ENCODE measurements around the gene THSD4. TPM values are rescaled to one million over a fixed set of nuclear protein-coding genes. Genes with fewer than 3 reads are reported as not detected.

Gene THSD4
- total RNA-seq, 1 donor from 2014 or later, result 66.8 TPM

- no peak for DNase-seq (ENCODE audit: extremely low spot score in 2 of 2)
- Histone ChIP-seq H3K27ac (peak overlapping the region; percentile 2), H3K27me3 (no peaks in the 10 kb centered on the region), H3K36me3 (no peaks in the 10 kb centered on the region), H3K4me3 (no peak overlapping the region), H3K4me1 (peaks cover 43% of the 10 kb centered on the region), H3K9me3 (no peaks in the 10 kb centered on the region)
- TF ChIP-seq CTCF (IDR thresholded peaks at IDR 0.05) (no peak), POLR2AphosphoS5 (IDR thresholded peaks at IDR 0.05; ENCODE audit: insufficient read depth in 1 of 2, low read depth in 1 of 2) (no peak), POLR2A (IDR thresholded peaks at IDR 0.05) (no peak)
- intact Hi-C loops (cut with DNase I), result no loop called here
Measured at GRCh38 chr15:71611553-71612396, 496.5 kb downstream of the THSD4 start.

GRCh38 chr15:71612397-71612722 is 497.1 kb downstream of the THSD4 start:
- TF ChIP-seq CTCF (IDR thresholded peaks at IDR 0.05) (no peak), POLR2A (IDR thresholded peaks at IDR 0.05) (no peak), POLR2AphosphoS5 (IDR thresholded peaks at IDR 0.05; ENCODE audit: insufficient read depth in 1 of 2, low read depth in 1 of 2) (no peak)
- H3K27me3 ChIP-seq, result no peaks in the 10 kb centered on the region
- no peak for DNase-seq (ENCODE audit: extremely low spot score in 2 of 2)
- no peaks in the 10 kb centered on the region for H3K9me3 ChIP-seq
- no peak overlapping the region for H3K4me3 ChIP-seq
- intact Hi-C loops (cut with DNase I), result no loop called here
- no peaks in the 10 kb centered on the region for H3K36me3 ChIP-seq
- peaks cover 43% of the 10 kb centered on the region for H3K4me1 ChIP-seq
- peak overlapping the region; percentile 2 for H3K27ac ChIP-seq

GRCh38 chr15:71612869-71613268 is 497.6 kb downstream of the THSD4 start:
- no peak overlapping the region for H3K27ac ChIP-seq
- H3K9me3 ChIP-seq, result no peaks in the 10 kb centered on the region
- no peak overlapping the region for H3K4me3 ChIP-seq
- peaks cover 43% of the 10 kb centered on the region for H3K4me1 ChIP-seq
- intact Hi-C loops (cut with DNase I), result no loop called here
- no peaks in the 10 kb centered on the region for H3K27me3 ChIP-seq
- DNase-seq (ENCODE audit: extremely low spot score in 2 of 2), result no peak
- no peaks in the 10 kb centered on the region for H3K36me3 ChIP-seq
- TF ChIP-seq CTCF (IDR thresholded peaks at IDR 0.05), result no peak
- TF ChIP-seq POLR2AphosphoS5 (IDR thresholded peaks at IDR 0.05; ENCODE audit: insufficient read depth in 1 of 2, low read depth in 1 of 2), result no peak
- TF ChIP-seq POLR2A (IDR thresholded peaks at IDR 0.05), result no peak

- DNase-seq (ENCODE audit: extremely low spot score in 2 of 2), result no peak
- Histone ChIP-seq H3K9me3 (no peaks in the 10 kb centered on the region), H3K4me1 (no peaks in the 10 kb centered on the region), H3K27me3 (no peaks in the 10 kb centered on the region), H3K27ac (no peak overlapping the region), H3K36me3 (no peaks in the 10 kb centered on the region), H3K4me3 (no peak overlapping the region)
- intact Hi-C loops (cut with DNase I), result no loop called here
- TF ChIP-seq POLR2A (IDR thresholded peaks at IDR 0.05) (no peak), CTCF (IDR thresholded peaks at IDR 0.05) (no peak), POLR2AphosphoS5 (IDR thresholded peaks at IDR 0.05; ENCODE audit: insufficient read depth in 1 of 2, low read depth in 1 of 2) (no peak)
Measured at GRCh38 chr15:71623111-71623510, 507.8 kb downstream of the THSD4 start.

GRCh38 chr15:71626596-71627088 is 511.4 kb downstream of the THSD4 start:
- no peak for DNase-seq (ENCODE audit: extremely low spot score in 2 of 2)
- Histone ChIP-seq H3K27me3 (no peaks in the 10 kb centered on the region), H3K9me3 (no peaks in the 10 kb centered on the region), H3K4me1 (peaks cover 9% of the 10 kb centered on the region), H3K27ac (no peak overlapping the region), H3K4me3 (no peak overlapping the region), H3K36me3 (no peaks in the 10 kb centered on the region)
- intact Hi-C loops (cut with DNase I), result no loop called here
- no peak for TF ChIP-seq CTCF (IDR thresholded peaks at IDR 0.05)
